ENCODE data around the gene TLK2. TPM values are rescaled to one million over a fixed set of nuclear protein-coding genes. Genes with fewer than 3 reads are reported as not detected.

The TLK2 gene
- total and polyA plus RNA-seq, 2 experiments from 2014 or later, result 19.6 to 56.1 TPM

DNA sequence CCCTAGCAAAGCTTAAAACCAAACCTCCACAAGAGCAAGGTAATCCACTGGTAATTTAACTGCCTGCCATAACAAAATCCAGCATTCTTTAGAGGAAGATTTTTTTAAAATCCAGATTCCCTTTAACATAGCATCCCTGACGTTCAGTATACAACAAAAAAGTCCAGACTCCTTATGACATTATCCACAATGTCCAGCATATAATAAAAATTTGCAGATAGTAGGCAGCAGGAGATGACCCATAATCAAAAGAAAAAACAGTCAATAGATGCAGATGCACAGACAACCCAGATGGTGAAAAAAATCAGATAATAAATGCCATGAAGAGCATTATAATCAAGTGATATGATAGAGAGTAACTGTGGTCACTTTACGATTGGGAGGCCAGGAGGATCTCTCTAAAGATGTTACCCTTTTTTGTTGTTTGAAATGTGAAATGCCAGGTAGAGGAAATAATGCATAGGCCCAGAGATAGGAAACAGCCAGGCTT lies 182.0 kb downstream of the TLK2 start:
- Mint-ChIP-seq H3K4me1 (peaks cover 5% of the 10 kb centered on the region; the same call in 2 of the 3 replicates), H3K4me3 (no peak overlapping the region), H3K9me3 (peaks cover 9% of the 10 kb centered on the region; the same call in 1 of the 3 replicates), H3K27ac (no peak overlapping the region), H3K27me3 (ENCODE audit: insufficient read depth, low read depth, poor library complexity) (peaks cover 10% of the 10 kb centered on the region), H3K36me3 (ENCODE audit: low read depth) (peaks cover 10% of the 10 kb centered on the region; the same call in 2 of the 3 replicates)
- no peak overlapping the region for H2AFZ ChIP-seq
- H3K4me1 ChIP-seq (ENCODE audit: insufficient read depth), result no peaks in the 10 kb centered on the region
- no peaks in the 10 kb centered on the region for H4K20me1 ChIP-seq (replicated peaks; ENCODE audit: insufficient read depth)
- ATAC-seq, result no peak
- no peaks in the 10 kb centered on the region for H3K79me2 ChIP-seq (replicated peaks; ENCODE audit: insufficient read depth)
- H3K27me3 ChIP-seq (ENCODE audit: insufficient read depth), result no peaks in the 10 kb centered on the region
- TF ChIP-seq ZNF331 (CRISPR knock-in tag; IDR thresholded peaks at IDR 0.05; ENCODE audit: low read depth) (no peak), JUNB (IDR thresholded peaks at IDR 0.05; ENCODE audit: unreplicated experiment) (no peak), POLR2AphosphoS5 (IDR thresholded peaks at IDR 0.05; ENCODE audit: low read depth) (no peak), STAT1 (IDR thresholded peaks at IDR 0.05; ENCODE audit: unreplicated experiment) (no peak), ZNF114 (CRISPR knock-in tag; IDR thresholded peaks at IDR 0.05) (no peak), CREB1 (CRISPR knock-in tag; IDR thresholded peaks at IDR 0.05; ENCODE audit: low read depth) (no peak), EZH2phosphoT487 (IDR thresholded peaks at IDR 0.05; ENCODE audit: unreplicated experiment) (no peak), EZH2 (IDR thresholded peaks at IDR 0.05; ENCODE audit: low read depth, unreplicated experiment) (no peak), NANOG (IDR thresholded peaks at IDR 0.05; ENCODE audit: borderline replicate concordance) (no peak)
- TF ChIP-seq, protein P1, sequence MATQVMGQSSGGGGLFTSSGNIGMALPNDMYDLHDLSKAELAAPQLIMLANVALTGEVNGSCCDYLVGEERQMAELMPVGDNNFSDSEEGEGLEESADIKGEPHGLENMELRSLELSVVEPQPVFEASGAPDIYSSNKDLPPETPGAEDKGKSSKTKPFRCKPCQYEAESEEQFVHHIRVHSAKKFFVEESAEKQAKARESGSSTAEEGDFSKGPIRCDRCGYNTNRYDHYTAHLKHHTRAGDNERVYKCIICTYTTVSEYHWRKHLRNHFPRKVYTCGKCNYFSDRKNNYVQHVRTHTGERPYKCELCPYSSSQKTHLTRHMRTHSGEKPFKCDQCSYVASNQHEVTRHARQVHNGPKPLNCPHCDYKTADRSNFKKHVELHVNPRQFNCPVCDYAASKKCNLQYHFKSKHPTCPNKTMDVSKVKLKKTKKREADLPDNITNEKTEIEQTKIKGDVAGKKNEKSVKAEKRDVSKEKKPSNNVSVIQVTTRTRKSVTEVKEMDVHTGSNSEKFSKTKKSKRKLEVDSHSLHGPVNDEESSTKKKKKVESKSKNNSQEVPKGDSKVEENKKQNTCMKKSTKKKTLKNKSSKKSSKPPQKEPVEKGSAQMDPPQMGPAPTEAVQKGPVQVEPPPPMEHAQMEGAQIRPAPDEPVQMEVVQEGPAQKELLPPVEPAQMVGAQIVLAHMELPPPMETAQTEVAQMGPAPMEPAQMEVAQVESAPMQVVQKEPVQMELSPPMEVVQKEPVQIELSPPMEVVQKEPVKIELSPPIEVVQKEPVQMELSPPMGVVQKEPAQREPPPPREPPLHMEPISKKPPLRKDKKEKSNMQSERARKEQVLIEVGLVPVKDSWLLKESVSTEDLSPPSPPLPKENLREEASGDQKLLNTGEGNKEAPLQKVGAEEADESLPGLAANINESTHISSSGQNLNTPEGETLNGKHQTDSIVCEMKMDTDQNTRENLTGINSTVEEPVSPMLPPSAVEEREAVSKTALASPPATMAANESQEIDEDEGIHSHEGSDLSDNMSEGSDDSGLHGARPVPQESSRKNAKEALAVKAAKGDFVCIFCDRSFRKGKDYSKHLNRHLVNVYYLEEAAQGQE (IDR thresholded peaks at IDR 0.05; ENCODE audit: unreplicated experiment), result no peak
- TF ChIP-seq, protein P2, sequence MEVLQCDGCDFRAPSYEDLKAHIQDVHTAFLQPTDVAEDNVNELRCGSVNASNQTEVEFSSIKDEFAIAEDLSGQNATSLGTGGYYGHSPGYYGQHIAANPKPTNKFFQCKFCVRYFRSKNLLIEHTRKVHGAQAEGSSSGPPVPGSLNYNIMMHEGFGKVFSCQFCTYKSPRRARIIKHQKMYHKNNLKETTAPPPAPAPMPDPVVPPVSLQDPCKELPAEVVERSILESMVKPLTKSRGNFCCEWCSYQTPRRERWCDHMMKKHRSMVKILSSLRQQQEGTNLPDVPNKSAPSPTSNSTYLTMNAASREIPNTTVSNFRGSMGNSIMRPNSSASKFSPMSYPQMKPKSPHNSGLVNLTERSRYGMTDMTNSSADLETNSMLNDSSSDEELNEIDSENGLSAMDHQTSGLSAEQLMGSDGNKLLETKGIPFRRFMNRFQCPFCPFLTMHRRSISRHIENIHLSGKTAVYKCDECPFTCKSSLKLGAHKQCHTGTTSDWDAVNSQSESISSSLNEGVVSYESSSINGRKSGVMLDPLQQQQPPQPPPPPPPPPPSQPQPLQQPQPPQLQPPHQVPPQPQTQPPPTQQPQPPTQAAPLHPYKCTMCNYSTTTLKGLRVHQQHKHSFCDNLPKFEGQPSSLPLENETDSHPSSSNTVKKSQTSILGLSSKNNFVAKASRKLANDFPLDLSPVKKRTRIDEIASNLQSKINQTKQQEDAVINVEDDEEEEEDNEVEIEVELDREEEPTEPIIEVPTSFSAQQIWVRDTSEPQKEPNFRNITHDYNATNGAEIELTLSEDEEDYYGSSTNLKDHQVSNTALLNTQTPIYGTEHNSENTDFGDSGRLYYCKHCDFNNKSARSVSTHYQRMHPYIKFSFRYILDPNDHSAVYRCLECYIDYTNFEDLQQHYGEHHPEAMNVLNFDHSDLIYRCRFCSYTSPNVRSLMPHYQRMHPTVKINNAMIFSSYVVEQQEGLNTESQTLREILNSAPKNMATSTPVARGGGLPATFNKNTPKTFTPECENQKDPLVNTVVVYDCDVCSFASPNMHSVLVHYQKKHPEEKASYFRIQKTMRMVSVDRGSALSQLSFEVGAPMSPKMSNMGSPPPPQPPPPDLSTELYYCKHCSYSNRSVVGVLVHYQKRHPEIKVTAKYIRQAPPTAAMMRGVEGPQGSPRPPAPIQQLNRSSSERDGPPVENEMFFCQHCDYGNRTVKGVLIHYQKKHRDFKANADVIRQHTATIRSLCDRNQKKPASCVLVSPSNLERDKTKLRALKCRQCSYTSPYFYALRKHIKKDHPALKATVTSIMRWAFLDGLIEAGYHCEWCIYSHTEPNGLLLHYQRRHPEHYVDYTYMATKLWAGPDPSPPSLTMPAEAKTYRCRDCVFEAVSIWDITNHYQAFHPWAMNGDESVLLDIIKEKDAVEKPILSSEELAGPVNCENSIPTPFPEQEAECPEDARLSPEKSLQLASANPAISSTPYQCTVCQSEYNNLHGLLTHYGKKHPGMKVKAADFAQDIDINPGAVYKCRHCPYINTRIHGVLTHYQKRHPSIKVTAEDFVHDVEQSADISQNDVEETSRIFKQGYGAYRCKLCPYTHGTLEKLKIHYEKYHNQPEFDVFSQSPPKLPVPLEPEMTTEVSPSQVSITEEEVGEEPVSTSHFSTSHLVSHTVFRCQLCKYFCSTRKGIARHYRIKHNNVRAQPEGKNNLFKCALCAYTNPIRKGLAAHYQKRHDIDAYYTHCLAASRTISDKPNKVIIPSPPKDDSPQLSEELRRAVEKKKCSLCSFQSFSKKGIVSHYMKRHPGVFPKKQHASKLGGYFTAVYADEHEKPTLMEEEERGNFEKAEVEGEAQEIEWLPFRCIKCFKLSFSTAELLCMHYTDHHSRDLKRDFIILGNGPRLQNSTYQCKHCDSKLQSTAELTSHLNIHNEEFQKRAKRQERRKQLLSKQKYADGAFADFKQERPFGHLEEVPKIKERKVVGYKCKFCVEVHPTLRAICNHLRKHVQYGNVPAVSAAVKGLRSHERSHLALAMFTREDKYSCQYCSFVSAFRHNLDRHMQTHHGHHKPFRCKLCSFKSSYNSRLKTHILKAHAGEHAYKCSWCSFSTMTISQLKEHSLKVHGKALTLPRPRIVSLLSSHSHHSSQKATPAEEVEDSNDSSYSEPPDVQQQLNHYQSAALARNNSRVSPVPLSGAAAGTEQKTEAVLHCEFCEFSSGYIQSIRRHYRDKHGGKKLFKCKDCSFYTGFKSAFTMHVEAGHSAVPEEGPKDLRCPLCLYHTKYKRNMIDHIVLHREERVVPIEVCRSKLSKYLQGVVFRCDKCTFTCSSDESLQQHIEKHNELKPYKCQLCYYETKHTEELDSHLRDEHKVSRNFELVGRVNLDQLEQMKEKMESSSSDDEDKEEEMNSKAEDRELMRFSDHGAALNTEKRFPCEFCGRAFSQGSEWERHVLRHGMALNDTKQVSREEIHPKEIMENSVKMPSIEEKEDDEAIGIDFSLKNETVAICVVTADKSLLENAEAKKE (CRISPR knock-in tag; IDR thresholded peaks at IDR 0.05), result no peak
- DNase-seq (ENCODE audit: low spot score), result no peak
- no peak overlapping the region for H3K4me2 ChIP-seq
- no peaks in the 10 kb centered on the region for H3F3A ChIP-seq (replicated peaks; ENCODE audit: low read depth)
- H3K4me3 ChIP-seq, result no peak overlapping the region
- H3K9me2 ChIP-seq (ENCODE audit: insufficient read depth), result no peaks in the 10 kb centered on the region
- H3K36me3 ChIP-seq (ENCODE audit: insufficient read depth), result no peaks in the 10 kb centered on the region
- H3K27ac ChIP-seq (ENCODE audit: low read depth), result no peak overlapping the region
